Tibial nerve (tissue), 4 donors: ENCODE measurements around the gene CAP2.

Experiments used
- EP300 ChIP-seq, 2 donors: sonication (generic); formaldehyde crosslinking; IDR thresholded peaks; one replicate each; pipeline ENCODE4 v1.6.1; 2017; ENCODE audit warnings: antibody characterized with exemption in 2 of 2, mild to moderate bottlenecking in 1 of 2
- POLR2A ChIP-seq, 2 donors: fragments of 450-650 bp; IDR thresholded peaks; one replicate each; pipeline ENCODE4 v1.6.1; 2017; ENCODE audit warnings: antibody characterized with exemption in 2 of 2, mild to moderate bottlenecking in 2 of 2, moderate library complexity in 2 of 2
- TF ChIP-seq, protein P1 (sequence below), 5 experiments: fragments of 200-600 bp in 3 of 5; fragments of 450-650 bp in 2 of 5; sonication (generic) in 3 of 5; IDR thresholded peaks; one replicate each; pipeline ENCODE4 v1.5.1; 2016 to 2019; ENCODE audit warnings: antibody characterized with exemption in 5 of 5, mild to moderate bottlenecking in 3 of 5, moderate library complexity in 2 of 5

DNA sequence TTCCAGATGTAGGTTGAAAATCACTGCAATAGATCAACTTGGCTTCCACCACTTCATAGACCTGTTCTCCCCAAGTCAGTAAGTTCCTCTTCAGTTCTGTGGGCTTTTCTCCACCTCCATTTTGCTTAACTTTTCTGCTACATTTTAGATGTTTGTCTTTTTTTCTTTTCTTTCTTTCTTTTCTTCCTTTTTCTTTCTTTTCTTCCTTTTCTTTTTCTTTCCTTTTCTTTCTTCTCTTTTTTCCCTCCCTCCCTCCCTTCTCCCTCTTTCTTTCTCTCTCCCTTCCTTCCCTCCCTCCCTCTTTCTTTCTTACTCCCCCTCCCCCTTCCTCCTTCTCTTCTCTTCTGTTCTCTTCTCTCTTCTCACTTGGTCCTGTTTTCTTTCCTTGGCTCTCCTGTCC lies 199.9 kb downstream of the CAP2 start:
- TF ChIP-seq POLR2A (IDR thresholded peaks at IDR 0.05) = no peak
- TF ChIP-seq, protein P1, sequence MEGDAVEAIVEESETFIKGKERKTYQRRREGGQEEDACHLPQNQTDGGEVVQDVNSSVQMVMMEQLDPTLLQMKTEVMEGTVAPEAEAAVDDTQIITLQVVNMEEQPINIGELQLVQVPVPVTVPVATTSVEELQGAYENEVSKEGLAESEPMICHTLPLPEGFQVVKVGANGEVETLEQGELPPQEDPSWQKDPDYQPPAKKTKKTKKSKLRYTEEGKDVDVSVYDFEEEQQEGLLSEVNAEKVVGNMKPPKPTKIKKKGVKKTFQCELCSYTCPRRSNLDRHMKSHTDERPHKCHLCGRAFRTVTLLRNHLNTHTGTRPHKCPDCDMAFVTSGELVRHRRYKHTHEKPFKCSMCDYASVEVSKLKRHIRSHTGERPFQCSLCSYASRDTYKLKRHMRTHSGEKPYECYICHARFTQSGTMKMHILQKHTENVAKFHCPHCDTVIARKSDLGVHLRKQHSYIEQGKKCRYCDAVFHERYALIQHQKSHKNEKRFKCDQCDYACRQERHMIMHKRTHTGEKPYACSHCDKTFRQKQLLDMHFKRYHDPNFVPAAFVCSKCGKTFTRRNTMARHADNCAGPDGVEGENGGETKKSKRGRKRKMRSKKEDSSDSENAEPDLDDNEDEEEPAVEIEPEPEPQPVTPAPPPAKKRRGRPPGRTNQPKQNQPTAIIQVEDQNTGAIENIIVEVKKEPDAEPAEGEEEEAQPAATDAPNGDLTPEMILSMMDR (IDR thresholded peaks at IDR 0.05) = no peak
- TF ChIP-seq EP300 (IDR thresholded peaks at IDR 0.05) = no peak
